GM23248 (cell line): ENCODE measurements around the gene PYGB. TPM values are rescaled to one million over a fixed set of nuclear protein-coding genes. Genes with fewer than 3 reads are reported as not detected.
A peak's percentile ranks its signal among the peaks of the same experiment; 100 is the strongest.

ENCODE experiments used
- DNase-seq: peaks from one replicate; pipeline ENCODE4 v3.0.0-alpha.2; 2015
- H2AFZ ChIP-seq: fragments of 200-600 bp; sonication (generic); 2 replicates; pipeline ENCODE4 v1.6.1; 2016; ENCODE audit warnings: antibody characterized with exemption
- H3F3A ChIP-seq: fragments of 200-600 bp; sonication (generic); 2 replicates; pipeline ENCODE4 v1.6.1; 2016; ENCODE audit warnings: mild to moderate bottlenecking, antibody characterized with exemption, mixed run types; ENCODE audit not compliant: insufficient read depth
- H3K27ac ChIP-seq: fragments of 200-600 bp; sonication (generic); 2 replicates; pipeline ENCODE4 v1.5.1; 2016; ENCODE audit warnings: mild to moderate bottlenecking
- H3K27me3 ChIP-seq: fragments of 200-600 bp; sonication (generic); replicated peaks from 2 replicates; pipeline ENCODE4 v1.6.1; 2016; ENCODE audit warnings: mild to moderate bottlenecking; ENCODE audit not compliant: insufficient read depth
- H3K36me3 ChIP-seq: fragments of 200-600 bp; sonication (generic); 2 replicates; pipeline ENCODE4 v1.6.1; 2016; ENCODE audit warnings: low read depth, mild to moderate bottlenecking
- H3K4me1 ChIP-seq: fragments of 200-600 bp; sonication (generic); 2 replicates; pipeline ENCODE4 v1.6.1; 2016; ENCODE audit warnings: mild to moderate bottlenecking; ENCODE audit not compliant: insufficient read depth
- H3K4me2 ChIP-seq: fragments of 200-600 bp; sonication (generic); one replicate; pipeline ENCODE4 v1.6.1; 2016; ENCODE audit warnings: mild to moderate bottlenecking; ENCODE audit not compliant: unreplicated experiment
- H3K4me3 ChIP-seq: fragments of 200-600 bp; sonication (generic); 2 replicates; pipeline ENCODE4 v1.5.1; 2016; ENCODE audit warnings: mild to moderate bottlenecking
- H3K79me2 ChIP-seq: fragments of 200-600 bp; sonication (generic); 2 replicates; pipeline ENCODE4 v1.6.1; 2016; ENCODE audit warnings: mild to moderate bottlenecking; ENCODE audit not compliant: insufficient read depth
- H3K9ac ChIP-seq: fragments of 200-600 bp; sonication (generic); 2 replicates; pipeline ENCODE4 v1.6.1; 2016; ENCODE audit warnings: mild to moderate bottlenecking
- H3K9me2 ChIP-seq: fragments of 200-600 bp; sonication (generic); 2 replicates; pipeline ENCODE4 v1.6.1; 2016; ENCODE audit warnings: mixed run types, mild to moderate bottlenecking, moderate library complexity; ENCODE audit not compliant: insufficient read depth
- H3K9me3 ChIP-seq: fragments of 200-600 bp; sonication (generic); one replicate; pipeline ENCODE4 v1.6.1; 2017; ENCODE audit warnings: low read depth
- H4K20me1 ChIP-seq: fragments of 200-600 bp; sonication (generic); 2 replicates; pipeline ENCODE4 v1.6.0; 2016; ENCODE audit not compliant: insufficient read depth
- EZH2 ChIP-seq: fragments of 200-600 bp; sonication (generic); IDR thresholded peaks from 2 replicates; pipeline ENCODE4 v1.6.1; 2018; ENCODE audit warnings: antibody characterized with exemption, mild to moderate bottlenecking; ENCODE audit not compliant: insufficient read depth, poor library complexity, severe bottlenecking
- EZH2phosphoT487 ChIP-seq: fragments of 200-600 bp; sonication (generic); IDR thresholded peaks from 2 replicates; pipeline ENCODE4 v1.6.1; 2018; ENCODE audit warnings: antibody characterized with exemption, moderate library complexity, mild to moderate bottlenecking, low read depth; ENCODE audit not compliant: insufficient read depth
- WGBS, 2 experiments: methylation state at CpG; one replicate each; pipeline ENCODE4 v1.1.6; 2015 to 2017; ENCODE audit warnings: low lambda C conversion rate in 2 of 2, low coverage in 1 of 2; ENCODE audit errors: missing lambda C conversion rate in 2 of 2; 5-methylcytosine and 5-hydroxymethylcytosine counted together
- in situ Hi-C: fragments of 300-500 bp; cut with MboI; formaldehyde crosslinking; loops from 2 replicates; pipeline ENCODE4 v1.15.0; 2020
- polyA plus RNA-seq: library from polyadenylated mRNA; unstranded; fragments of >200 nt; fragmentation: Nextera tagmentation; extraction: Ambion mirVana; gene quantifications from 2 replicates; pipeline ENCODE4 v1.2.1, GENCODE V29; 2016
- total RNA-seq: library from RNA; depleted of rRNA; stranded (reverse); fragments of >200 nt; shearing (Covaris generic); gene quantifications from 2 replicates; pipeline ENCODE4 v1.2.3, GENCODE V29; 2014

Gene PYGB
- total and polyA plus RNA-seq, 2 experiments from 2014 or later, result 74.1 to 116 TPM

GRCh38 chr20:25246182-25246999, 1.5 kb upstream of the PYGB start:
- 68 to 69% methylated on average over 9 of the region's 9 CpGs for WGBS, 2 experiments
- peaks cover 18% of the 10 kb centered on the region for H3F3A ChIP-seq
- in situ Hi-C loops, result no loop called here
- H3K79me2 ChIP-seq, result peaks cover 29% of the 10 kb centered on the region
- H3K36me3 ChIP-seq, result peaks cover 4% of the 10 kb centered on the region; the same call in 1 of the 2 replicates
- no peak for TF ChIP-seq EZH2
- no peak for TF ChIP-seq EZH2phosphoT487
- H3K9me3 ChIP-seq, result no peaks in the 10 kb centered on the region
- H3K4me3 ChIP-seq, result peak overlapping the region; percentile 81
- peak overlapping the region; percentile 70; the same call in 1 of the 2 replicates for H3K27ac ChIP-seq
- H3K27me3 ChIP-seq, result no peaks in the 10 kb centered on the region
- DNase-seq, result peak; percentile 35
- H3K4me1 ChIP-seq, result peaks cover 29% of the 10 kb centered on the region
- H3K9ac ChIP-seq, result peak overlapping the region; percentile 82
- peak overlapping the region; percentile 90 for H2AFZ ChIP-seq
- H3K9me2 ChIP-seq, result no peaks in the 10 kb centered on the region
- H3K4me2 ChIP-seq, result peak overlapping the region; percentile 90
- no peaks in the 10 kb centered on the region for H4K20me1 ChIP-seq

GRCh38 chr20:25247000-25247517, 826 bp upstream of the PYGB start:
- no peaks in the 10 kb centered on the region for H3K9me2 ChIP-seq
- TF ChIP-seq EZH2 (no peak), EZH2phosphoT487 (no peak)
- no peaks in the 10 kb centered on the region for H4K20me1 ChIP-seq
- peaks cover 4% of the 10 kb centered on the region; the same call in 1 of the 2 replicates for H3K36me3 ChIP-seq
- 14 to 16% methylated on average over 24 of the region's 24 CpGs for WGBS, 2 experiments
- H3F3A ChIP-seq, result peaks cover 18% of the 10 kb centered on the region
- peaks cover 29% of the 10 kb centered on the region for H3K4me1 ChIP-seq
- H3K27me3 ChIP-seq, result no peaks in the 10 kb centered on the region
- H3K27ac ChIP-seq, result peak overlapping the region; percentile 70
- H3K9me3 ChIP-seq, result no peaks in the 10 kb centered on the region
- H3K4me3 ChIP-seq, result peak overlapping the region; percentile 81
- peak overlapping the region; percentile 90 for H2AFZ ChIP-seq
- in situ Hi-C loops, result no loop called here
- peaks cover 36% of the 10 kb centered on the region for H3K79me2 ChIP-seq
- peak; percentile 83 for DNase-seq
- peak overlapping the region; percentile 90 for H3K4me2 ChIP-seq
- H3K9ac ChIP-seq, result peak overlapping the region; percentile 82

- Histone ChIP-seq H3K9me2 (no peaks in the 10 kb centered on the region), H3K4me2 (peak overlapping the region; percentile 90), H3K79me2 (peaks cover 41% of the 10 kb centered on the region), H3K9me3 (no peaks in the 10 kb centered on the region), H3K27me3 (no peaks in the 10 kb centered on the region), H2AFZ (peak overlapping the region; percentile 90), H3K4me3 (peak overlapping the region; percentile 81), H3K27ac (peak overlapping the region; percentile 70), H3K9ac (peak overlapping the region; percentile 82), H4K20me1 (no peaks in the 10 kb centered on the region), H3F3A (peaks cover 18% of the 10 kb centered on the region), H3K36me3 (peaks cover 4% of the 10 kb centered on the region; the same call in 1 of the 2 replicates), H3K4me1 (peaks cover 29% of the 10 kb centered on the region)
- in situ Hi-C loops, result no loop called here
- DNase-seq, result peak; percentile 65
- TF ChIP-seq EZH2, result no peak
- TF ChIP-seq EZH2phosphoT487, result no peak
- WGBS, 2 experiments, result 4 to 5% methylated on average over 13 to 26 of the region's 37 CpGs
Measured at GRCh38 chr20:25247518-25247955, 348 bp upstream of the PYGB start.

- Histone ChIP-seq H3K79me2 (peaks cover 53% of the 10 kb centered on the region), H3K4me3 (peak overlapping the region; percentile 81), H3K4me2 (peak overlapping the region; percentile 88), H3F3A (peaks cover 18% of the 10 kb centered on the region), H4K20me1 (no peaks in the 10 kb centered on the region), H3K9me2 (no peaks in the 10 kb centered on the region), H3K27ac (peak overlapping the region; percentile 71), H3K9ac (peak overlapping the region; percentile 82), H3K36me3 (peaks cover 4% of the 10 kb centered on the region; the same call in 1 of the 2 replicates), H3K27me3 (no peaks in the 10 kb centered on the region), H2AFZ (peak overlapping the region; percentile 53), H3K4me1 (peaks cover 29% of the 10 kb centered on the region), H3K9me3 (no peaks in the 10 kb centered on the region)
- 1 to 3% methylated on average over 6 of the region's 6 CpGs for WGBS, 2 experiments
- TF ChIP-seq EZH2 (no peak), EZH2phosphoT487 (no peak)
- in situ Hi-C loops, result no loop called here
- no peak for DNase-seq
Measured at GRCh38 chr20:25248786-25249172, 894 bp downstream of the PYGB start.
